DMS79 (cell line): ENCODE results near the gene CACNB4.
A peak's percentile ranks its signal among the peaks of the same experiment; 100 is the strongest.

ENCODE experiments used
- DNase-seq: peaks from one replicate; lab custom pipeline; 2025; lab: John Stamatoyannopoulos, UW

Gene CACNB4

GRCh38 chr2:151855111-151855510 lies 243.7 kb downstream of the CACNB4 start:
- no peak for DNase-seq

- DNase-seq: peak; percentile 45
These were observed 245.6 kb downstream of the CACNB4 start for GRCh38 chr2:151853070-151853758.

GRCh38 chr2:151852260-151853069 lies 246.4 kb downstream of the CACNB4 start:
- DNase-seq: no peak

DNA sequence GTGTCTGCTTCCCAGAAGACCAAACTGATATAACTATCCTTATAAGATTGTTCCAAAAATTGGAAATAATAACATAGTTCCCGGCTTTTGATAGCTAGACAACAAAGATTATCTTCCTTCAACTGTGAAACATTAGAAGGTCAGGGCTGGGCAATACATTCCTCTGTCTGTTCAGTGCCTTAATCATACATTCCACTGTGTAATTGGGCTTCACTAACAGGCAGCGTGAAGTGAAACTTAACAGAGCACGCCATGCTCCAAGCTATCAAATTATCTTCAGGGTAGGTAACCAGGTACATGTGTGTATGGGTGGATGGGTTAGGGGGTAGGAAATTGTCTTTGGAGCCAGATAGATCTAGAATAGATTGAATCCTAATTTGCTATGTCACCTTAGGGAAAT lies 247.1 kb downstream of the CACNB4 start:
- DNase-seq: no peak

DNA sequence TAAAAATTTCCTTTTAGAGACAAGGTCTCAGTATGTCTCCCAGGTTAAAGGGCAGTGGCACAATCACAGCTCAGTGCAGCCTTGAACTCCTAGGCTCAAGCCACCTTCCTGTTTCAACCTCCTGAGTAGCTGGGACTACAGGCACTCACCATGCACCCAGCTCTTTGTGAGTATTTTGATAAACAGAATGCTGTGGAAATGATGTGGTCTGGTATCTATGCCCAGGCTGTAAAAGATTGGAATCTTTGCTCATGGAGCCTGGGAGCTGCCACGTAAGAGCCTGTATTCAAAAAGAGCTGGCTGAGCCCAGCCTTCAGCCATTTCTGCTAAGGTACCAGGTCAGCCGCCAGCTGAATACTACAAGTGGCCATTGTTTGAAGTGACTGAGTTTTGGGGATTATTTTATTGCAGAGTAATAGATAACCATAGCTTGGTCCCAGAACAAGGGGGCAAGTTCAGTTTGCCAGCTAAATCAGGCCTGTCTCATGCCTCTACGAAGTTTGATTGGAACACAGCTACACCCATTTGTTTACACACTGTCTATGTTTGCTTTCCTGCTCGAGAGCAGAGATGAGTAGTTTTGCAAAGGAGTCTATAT lies 249.3 kb downstream of the CACNB4 start:
- no peak for DNase-seq

- no peak for DNase-seq
These were observed 253.0 kb downstream of the CACNB4 start for GRCh38 chr2:151845884-151846283.

- no peak for DNase-seq
These were observed 253.4 kb downstream of the CACNB4 start for GRCh38 chr2:151845481-151845880.

DNA sequence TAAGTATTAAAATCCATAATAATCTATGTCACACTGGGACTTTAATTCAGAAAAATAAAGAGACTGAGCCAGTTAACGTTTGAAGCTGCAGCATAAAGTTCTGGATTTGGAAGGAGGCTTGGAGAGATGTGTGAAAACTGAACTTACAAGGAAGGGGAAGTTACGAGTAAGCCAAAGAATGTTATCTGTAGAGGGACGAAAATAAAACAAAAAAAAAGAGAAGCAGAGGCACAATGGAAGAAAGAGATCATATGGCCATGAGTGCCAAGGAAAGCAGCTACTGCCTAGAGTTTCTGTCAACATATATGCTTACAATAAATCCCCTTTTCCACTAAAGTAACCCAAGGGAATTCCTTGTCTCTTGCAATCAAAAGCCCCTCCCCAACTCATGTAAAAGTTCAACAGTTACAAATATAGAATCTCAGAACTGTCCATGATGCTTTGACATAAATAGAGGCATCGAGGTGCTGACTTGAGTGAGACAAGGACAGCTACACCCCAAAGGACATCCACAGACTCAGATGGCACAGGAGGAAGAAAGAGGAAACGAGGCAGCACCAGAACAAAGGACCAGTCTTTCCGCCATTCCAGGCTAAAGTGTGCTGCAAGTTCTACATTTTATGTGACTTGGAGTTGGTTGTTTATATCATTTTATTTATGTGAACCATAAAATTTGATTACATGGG lies 254.5 kb downstream of the CACNB4 start:
- no peak for DNase-seq

DNA sequence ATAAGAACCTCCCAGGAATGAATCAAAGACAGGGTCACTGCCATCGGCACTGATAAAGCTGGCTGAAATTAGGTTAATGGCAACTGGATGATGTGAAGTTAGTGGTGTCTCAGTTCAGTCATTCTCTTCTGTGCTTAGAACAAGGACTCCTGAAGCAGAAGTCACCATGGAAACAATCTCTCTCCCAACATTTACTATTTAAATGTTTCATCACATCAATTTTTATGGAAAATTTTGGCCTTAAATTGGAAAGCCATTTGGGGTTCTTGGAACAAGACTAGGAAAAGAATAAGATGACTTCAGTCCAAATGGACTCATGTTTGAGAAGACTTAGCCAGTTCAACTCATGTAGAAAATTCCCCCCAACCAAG lies 255.2 kb downstream of the CACNB4 start:
- DNase-seq: no peak

- no peak for DNase-seq
These were observed 255.8 kb downstream of the CACNB4 start for GRCh38 chr2:151842830-151843690.

DNA sequence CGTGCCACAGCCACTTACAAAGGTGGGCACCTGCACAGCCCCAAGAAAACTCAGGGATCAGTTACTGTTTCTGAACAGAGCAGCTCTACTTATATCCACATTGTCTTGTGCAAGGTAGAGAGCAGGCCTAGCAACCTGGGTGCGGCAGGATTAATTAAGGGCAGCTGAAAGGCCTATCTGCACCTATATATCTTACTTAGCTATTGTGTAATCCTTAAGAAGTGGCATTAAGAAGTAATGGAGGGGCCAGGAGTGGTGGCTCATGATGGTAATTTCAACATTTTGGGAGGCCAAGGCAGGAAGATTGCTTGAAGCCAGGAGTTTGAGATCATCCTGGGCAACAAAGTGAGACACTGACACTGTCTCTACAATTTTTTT lies 257.8 kb downstream of the CACNB4 start:
- no peak for DNase-seq

DNA sequence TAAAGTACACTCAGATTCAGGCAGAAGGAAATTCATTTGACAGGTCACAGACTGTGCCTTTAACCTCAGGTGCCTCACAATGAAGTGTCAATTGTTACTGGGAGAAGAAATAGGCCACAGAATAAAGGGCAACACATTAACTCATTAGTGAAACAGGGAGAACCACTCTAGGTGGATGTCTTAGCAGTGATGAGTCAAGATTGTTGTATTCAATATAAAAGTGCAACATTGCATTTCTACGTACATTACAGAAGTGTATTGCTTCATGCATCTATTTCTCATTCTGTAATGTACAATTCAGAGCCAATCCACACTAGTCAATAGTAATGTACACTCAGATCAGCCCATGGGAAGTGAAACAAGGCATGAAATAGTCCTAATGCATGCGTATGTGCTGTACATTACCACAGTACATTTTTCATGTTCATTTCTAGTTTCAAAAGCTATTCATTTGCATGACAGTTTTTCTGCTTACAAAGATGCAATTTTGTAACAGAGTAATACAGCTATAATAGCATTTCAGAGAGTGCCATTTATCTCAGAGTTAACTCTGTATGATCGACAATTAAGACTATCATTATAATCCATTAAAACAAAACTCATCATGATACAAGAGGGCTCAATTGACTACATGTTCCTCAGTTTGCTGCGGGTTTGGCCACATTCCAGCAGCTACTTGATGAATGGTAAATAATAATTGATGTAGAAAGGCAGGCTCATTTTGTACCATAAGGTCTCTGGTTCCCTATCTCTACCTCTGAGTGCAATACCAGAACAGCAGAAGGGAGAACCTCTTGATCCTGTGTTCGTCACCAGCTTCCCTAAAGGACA lies 258.4 kb downstream of the CACNB4 start:
- DNase-seq: peak; percentile 67

DNA sequence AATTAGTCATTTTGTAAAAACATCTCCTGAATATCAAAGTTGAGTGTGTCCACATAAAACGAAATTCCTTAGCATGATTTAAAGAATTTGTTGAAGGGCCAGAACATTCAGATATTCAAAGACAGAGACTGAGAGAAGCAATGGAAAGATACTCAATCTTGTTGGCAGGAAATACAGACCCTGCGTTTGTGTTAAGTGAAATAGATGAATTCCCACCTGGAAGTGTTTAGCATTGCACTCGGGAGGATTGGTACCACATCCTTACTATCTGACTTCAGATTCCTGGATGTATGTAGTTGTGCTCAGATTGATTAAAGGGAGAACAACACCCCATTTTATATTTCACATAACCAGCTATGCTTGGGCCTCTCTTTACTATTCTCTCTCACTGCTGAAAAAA lies 260.9 kb downstream of the CACNB4 start:
- DNase-seq: no peak

DNA sequence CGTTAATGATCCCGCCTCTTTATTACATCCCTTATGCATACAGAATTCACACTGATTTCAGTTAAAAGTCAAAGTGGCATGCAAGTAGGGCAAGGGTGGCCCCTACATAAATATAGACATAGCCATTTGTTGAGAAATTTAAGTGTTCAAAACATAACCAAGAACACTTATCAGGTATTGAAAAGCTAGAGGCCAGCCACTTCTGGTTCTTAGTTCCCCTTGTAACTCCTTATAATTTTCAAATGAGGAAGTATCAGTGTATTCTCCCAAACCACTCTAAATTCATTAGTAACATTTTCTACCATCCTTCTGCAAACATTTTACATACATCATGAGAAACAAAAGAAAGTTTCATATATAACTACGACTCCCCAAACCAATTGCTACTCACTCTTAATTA lies 264.9 kb downstream of the CACNB4 start:
- DNase-seq: no peak

- DNase-seq: no peak
These were observed 267.9 kb downstream of the CACNB4 start for GRCh38 chr2:151830961-151831360.

DNA sequence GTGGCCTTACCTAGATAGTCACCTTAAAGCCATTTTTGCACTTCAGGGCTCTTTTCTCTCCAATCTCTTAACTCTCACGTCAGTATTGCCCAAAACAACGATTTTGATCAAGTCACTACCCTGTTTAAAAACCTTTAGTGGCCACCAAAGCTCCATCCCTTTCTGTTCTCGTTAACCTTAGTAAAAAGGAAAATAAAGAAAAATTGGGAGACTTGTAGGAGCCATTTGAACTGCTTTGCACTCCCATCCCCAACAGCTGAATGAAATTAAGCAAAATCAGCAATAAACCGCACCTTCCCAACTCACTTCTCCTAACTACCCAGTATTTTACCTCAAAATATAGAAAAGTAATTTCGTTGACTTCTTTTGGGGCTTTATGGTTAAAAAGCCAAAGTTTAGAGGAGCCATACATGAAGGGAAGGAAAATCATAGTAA lies 269.9 kb downstream of the CACNB4 start:
- no peak for DNase-seq

GRCh38 chr2:151828143-151828889 lies 270.5 kb downstream of the CACNB4 start, which contains the start of gene ARL5A:
TSS of gene ARL5A (minus strand) at chr2:151828421. CDS start at chr2:151828176, 245 bp downstream.
- DNase-seq: peak; percentile 85

- no peak for DNase-seq
These were observed 271.2 kb downstream of the CACNB4 start for GRCh38 chr2:151827564-151828142.

DNA sequence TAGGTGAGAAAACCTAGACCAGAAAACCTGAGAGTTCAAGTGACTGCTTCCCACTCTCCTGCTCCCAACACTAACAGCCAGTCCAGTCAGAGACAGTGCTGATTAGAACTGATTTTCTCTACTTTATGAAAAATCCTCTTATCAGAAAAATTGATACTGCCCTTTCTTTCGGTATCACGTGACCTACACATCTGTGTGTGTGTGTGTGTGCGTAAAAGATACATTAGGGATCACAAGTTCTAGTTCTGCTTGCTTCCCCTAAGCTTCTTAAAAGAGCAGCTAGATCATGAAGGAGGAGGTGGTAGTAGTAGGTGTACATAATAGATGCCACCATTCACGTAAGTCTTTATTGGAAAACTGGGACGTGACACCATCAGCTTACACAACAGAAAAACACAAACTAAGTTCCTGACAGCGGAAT lies 272.1 kb downstream of the CACNB4 start:
- no peak for DNase-seq
